ENCODE data around the gene CELSR2. TPM values are rescaled to one million over a fixed set of nuclear protein-coding genes. Genes with fewer than 3 reads are reported as not detected.

CELSR2 gene
- total RNA-seq, 4 donors from 2014 or later: 7.8 to 20.4 (median 10.5) TPM

DNA sequence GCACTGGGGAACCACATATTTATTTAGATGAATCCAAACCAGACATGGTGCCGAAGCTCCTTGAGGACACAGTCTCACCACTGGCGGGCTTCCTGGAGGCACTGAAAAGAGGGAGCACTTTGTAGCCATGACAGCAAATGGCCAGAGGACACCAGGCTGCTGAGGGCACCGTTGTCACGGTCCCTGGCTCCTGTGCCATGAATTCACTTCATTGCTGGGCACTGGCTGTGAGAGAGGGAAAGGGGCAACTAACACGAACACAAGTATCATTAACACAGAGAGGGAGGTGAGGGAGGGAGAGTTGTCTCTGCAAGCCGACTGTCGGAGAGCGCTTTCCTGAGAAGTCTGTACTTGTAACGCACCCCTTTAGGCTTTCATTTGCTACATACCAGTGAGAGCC, 43.0 kb downstream of the CELSR2 start:
- H3K36me3 ChIP-seq: no peaks in the 10 kb centered on the region
- DNase-seq (ENCODE audit: extremely low spot score): no peak
- no peaks in the 10 kb centered on the region for H3K4me1 ChIP-seq
- TF ChIP-seq POLR2A (IDR thresholded peaks at IDR 0.05; ENCODE audit: low read depth): no peak
- TF ChIP-seq EP300 (IDR thresholded peaks at IDR 0.05): no peak
- no peak for TF ChIP-seq CTCF (IDR thresholded peaks at IDR 0.05)
- TF ChIP-seq POLR2AphosphoS5 (IDR thresholded peaks at IDR 0.05): no peak
- no peaks in the 10 kb centered on the region for H3K27me3 ChIP-seq
- no peak overlapping the region for H3K27ac ChIP-seq (replicated peaks in 1 of 4)
- intact Hi-C loops (cut with DNase I): no loop called here
- no peaks in the 10 kb centered on the region for H3K9me3 ChIP-seq
- 86% methylated on average over 9 of the region's 9 CpGs for WGBS
- no peak overlapping the region for H3K4me3 ChIP-seq

- no peak for DNase-seq (ENCODE audit: extremely low spot score)
- no peak overlapping the region for H3K27ac ChIP-seq (replicated peaks in 1 of 4)
- no peaks in the 10 kb centered on the region for H3K27me3 ChIP-seq
- H3K9me3 ChIP-seq: no peaks in the 10 kb centered on the region
- no peak overlapping the region for H3K4me3 ChIP-seq
- intact Hi-C loops (cut with DNase I): no loop called here
- H3K4me1 ChIP-seq: peaks cover under 1 to 4% (median 2%) of the 10 kb centered on the region in 4 donors
- H3K36me3 ChIP-seq: no peaks in the 10 kb centered on the region
- TF ChIP-seq POLR2A (IDR thresholded peaks at IDR 0.05; ENCODE audit: low read depth): no peak
- TF ChIP-seq EP300 (IDR thresholded peaks at IDR 0.05): no peak
- TF ChIP-seq CTCF (IDR thresholded peaks at IDR 0.05): no peak
- no peak for TF ChIP-seq POLR2AphosphoS5 (IDR thresholded peaks at IDR 0.05)
- WGBS: 90% methylated on average over 2 of the region's 2 CpGs
Measured at GRCh38 chr1:109293026-109293425, 43.7 kb downstream of the CELSR2 start.

GRCh38 chr1:109294481-109294880, 45.1 kb downstream of the CELSR2 start:
- no peak for DNase-seq (ENCODE audit: extremely low spot score)
- Histone ChIP-seq H3K4me1 (peaks cover 15 to 18% (median 17%) of the 10 kb centered on the region in 4 donors), H3K4me3 (no peak overlapping the region), H3K27me3 (no peaks in the 10 kb centered on the region), H3K36me3 (no peaks in the 10 kb centered on the region), H3K27ac (replicated peaks in 1 of 4) (no peak overlapping the region), H3K9me3 (no peaks in the 10 kb centered on the region)
- TF ChIP-seq POLR2AphosphoS5 (IDR thresholded peaks at IDR 0.05) (no peak), EP300 (IDR thresholded peaks at IDR 0.05) (no peak), POLR2A (IDR thresholded peaks at IDR 0.05; ENCODE audit: low read depth) (no peak), CTCF (IDR thresholded peaks at IDR 0.05) (no peak)
- intact Hi-C loops (cut with DNase I): no loop called here
- WGBS: 66% methylated on average over 4 of the region's 4 CpGs

DNA sequence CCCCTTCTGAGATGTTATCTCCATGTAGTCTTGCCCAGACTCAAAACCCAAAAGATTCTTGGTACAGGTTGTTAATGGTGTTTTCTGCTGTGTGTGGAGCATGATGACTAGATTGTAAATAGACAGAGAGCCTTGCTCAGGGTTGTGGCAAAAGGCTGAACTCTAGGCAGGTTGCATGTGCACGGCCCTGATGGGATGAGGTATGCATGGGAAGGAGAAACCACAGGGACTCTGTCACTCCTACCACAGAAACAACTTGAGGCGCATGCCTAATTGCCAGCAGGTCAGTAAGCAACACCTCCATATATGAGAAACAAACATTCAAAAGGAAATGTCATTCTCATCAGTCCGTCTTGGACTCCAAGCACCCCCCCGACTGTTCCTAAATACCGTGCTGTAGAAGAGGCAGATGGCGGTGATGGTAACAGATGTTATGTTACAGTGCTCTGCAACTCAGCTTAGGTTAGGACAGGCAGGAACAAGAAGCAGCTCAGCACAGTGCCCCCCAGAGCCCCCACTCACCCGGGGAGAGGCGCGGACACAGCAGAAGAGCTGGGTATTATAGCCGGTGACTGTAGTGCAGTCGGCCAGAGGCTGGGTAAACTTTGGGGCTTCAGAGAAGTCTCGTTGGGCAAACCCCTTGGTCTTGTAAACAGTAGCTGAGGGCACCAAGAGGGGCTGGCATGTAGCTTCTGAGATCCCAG, 46.5 kb downstream of the CELSR2 start:
- TF ChIP-seq EP300 (IDR thresholded peaks at IDR 0.05): no peak
- no peak for TF ChIP-seq POLR2AphosphoS5 (IDR thresholded peaks at IDR 0.05)
- no peak for TF ChIP-seq CTCF (IDR thresholded peaks at IDR 0.05)
- TF ChIP-seq POLR2A (IDR thresholded peaks at IDR 0.05; ENCODE audit: low read depth): no peak
- Histone ChIP-seq H3K9me3 (no peaks in the 10 kb centered on the region), H3K36me3 (no peaks in the 10 kb centered on the region), H3K27ac (replicated peaks in 1 of 4) (no peak overlapping the region), H3K27me3 (no peaks in the 10 kb centered on the region), H3K4me3 (no peak overlapping the region), H3K4me1 (peaks cover 23 to 30% (median 27%) of the 10 kb centered on the region in 4 donors)
- WGBS: 76% methylated on average over 11 of the region's 12 CpGs
- no peak for DNase-seq (ENCODE audit: extremely low spot score)
- intact Hi-C loops (cut with DNase I): no loop called here

- Histone ChIP-seq H3K27ac (replicated peaks in 1 of 4) (no peak overlapping the region), H3K4me1 (peaks cover 23 to 30% (median 27%) of the 10 kb centered on the region in 4 donors), H3K27me3 (no peaks in the 10 kb centered on the region), H3K9me3 (no peaks in the 10 kb centered on the region), H3K4me3 (no peak overlapping the region), H3K36me3 (no peaks in the 10 kb centered on the region)
- intact Hi-C loops (cut with DNase I): no loop called here
- WGBS: 90% methylated on average over 16 of the region's 16 CpGs
- DNase-seq (ENCODE audit: extremely low spot score): no peak
- no peak for TF ChIP-seq POLR2AphosphoS5 (IDR thresholded peaks at IDR 0.05)
- no peak for TF ChIP-seq CTCF (IDR thresholded peaks at IDR 0.05)
- TF ChIP-seq POLR2A (IDR thresholded peaks at IDR 0.05; ENCODE audit: low read depth): no peak
- no peak for TF ChIP-seq EP300 (IDR thresholded peaks at IDR 0.05)
Measured at GRCh38 chr1:109296782-109297181, 47.4 kb downstream of the CELSR2 start.

Data from esophagus muscularis mucosa (tissue), 4 donors.